ENCODE data around the gene DEF6.
"Not testable (repeated sequence)": the region's sequence is repeated elsewhere in the genome, so short reads cannot be mapped to it uniquely, and the experiment has no call there.

Gene DEF6

GRCh38 chr6:35310265-35310831 lies 12.7 kb downstream of the DEF6 start:
- DNase-seq (ENCODE audit: low spot score), result no peak

- DNase-seq (ENCODE audit: low spot score), result no peak
Measured at GRCh38 chr6:35311390-35312075, 13.9 kb downstream of the DEF6 start.

GRCh38 chr6:35312076-35312800 lies 14.6 kb downstream of the DEF6 start:
- no peak for DNase-seq (ENCODE audit: low spot score)

DNA sequence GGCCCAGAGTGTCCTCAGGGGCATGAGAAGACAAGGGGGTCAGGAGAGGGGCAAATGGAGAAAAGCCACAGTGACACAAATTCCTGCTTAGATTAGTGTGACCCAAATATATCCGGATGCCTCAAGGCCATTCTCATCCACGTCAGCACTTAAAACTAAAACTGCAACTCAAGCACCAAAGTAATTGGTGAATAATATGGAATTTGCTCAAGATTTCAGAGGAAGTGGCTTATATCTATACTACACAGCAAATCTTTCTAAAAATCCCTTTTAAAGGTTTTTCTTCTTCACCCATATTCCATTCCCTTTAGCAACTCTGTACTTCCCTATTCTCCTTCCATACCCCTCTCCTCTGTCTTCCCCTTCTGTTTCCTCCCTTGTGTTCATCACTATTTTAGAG lies 15.2 kb downstream of the DEF6 start:
- DNase-seq (ENCODE audit: low spot score), result no peak

DNA sequence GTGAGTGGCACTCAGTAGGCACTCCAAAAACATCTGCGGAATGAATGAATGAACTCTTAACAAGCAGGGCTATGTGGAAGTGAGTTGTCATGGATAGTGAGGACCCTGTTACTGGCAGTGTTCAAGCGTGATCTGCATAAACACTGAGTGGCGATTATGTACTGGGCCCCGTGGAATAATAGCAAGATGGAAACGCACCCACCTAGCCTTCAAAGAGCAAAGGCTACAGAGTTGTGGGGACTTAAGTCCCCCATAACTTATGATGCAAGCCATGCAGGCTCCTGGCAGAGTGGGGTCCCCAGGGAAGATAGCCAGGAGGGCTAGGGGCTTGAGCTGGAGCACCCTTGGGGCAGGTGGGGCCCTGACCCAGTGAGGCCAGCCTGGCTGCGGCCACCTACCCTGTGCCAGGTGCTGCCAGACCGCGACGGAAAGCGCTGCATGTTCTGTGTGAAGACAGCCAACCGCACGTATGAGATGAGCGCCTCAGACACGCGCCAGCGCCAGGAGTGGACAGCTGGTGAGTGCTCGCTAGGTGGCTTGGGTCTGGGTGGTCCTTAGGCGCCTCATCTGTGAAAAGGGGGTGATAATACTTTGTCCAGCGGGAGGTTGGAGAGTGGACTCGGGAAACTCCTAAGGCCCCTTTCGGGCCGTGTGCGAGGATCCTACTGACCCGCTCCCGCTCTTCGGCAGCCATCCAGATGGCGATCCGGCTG lies 20.0 kb downstream of the DEF6 start:
- peak; percentile 31 for DNase-seq (ENCODE audit: low spot score)

GRCh38 chr6:35318196-35319171 lies 20.9 kb downstream of the DEF6 start:
- DNase-seq (ENCODE audit: low spot score), result peak; percentile 97

- no peak for DNase-seq (ENCODE audit: low spot score)
Measured at GRCh38 chr6:35319346-35320030, 21.9 kb downstream of the DEF6 start.

- DNase-seq (ENCODE audit: low spot score), result no peak
Measured at GRCh38 chr6:35320031-35320410, 22.4 kb downstream of the DEF6 start.

DNA sequence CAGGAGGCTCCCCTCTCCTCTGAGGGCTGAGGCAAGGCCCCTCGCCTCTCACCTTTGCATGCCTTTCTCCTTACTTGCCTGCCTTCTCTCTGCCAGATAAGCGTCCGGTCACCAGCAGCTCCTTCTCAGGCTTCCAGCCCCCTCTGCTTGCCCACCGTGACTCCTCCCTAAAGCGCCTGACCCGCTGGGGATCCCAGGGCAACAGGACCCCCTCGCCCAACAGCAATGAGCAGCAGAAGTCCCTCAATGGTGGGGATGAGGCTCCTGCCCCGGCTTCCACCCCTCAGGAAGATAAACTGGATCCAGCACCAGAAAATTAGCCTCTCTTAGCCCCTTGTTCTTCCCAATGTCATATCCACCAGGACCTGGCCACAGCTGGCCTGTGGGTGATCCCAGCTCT lies 23.5 kb downstream of the DEF6 start:
- DNase-seq (ENCODE audit: low spot score), result no peak

GRCh38 chr6:35327349-35328027 lies 29.9 kb downstream of the DEF6 start:
- DNase-seq (ENCODE audit: low spot score), result peak; percentile 77

DNA sequence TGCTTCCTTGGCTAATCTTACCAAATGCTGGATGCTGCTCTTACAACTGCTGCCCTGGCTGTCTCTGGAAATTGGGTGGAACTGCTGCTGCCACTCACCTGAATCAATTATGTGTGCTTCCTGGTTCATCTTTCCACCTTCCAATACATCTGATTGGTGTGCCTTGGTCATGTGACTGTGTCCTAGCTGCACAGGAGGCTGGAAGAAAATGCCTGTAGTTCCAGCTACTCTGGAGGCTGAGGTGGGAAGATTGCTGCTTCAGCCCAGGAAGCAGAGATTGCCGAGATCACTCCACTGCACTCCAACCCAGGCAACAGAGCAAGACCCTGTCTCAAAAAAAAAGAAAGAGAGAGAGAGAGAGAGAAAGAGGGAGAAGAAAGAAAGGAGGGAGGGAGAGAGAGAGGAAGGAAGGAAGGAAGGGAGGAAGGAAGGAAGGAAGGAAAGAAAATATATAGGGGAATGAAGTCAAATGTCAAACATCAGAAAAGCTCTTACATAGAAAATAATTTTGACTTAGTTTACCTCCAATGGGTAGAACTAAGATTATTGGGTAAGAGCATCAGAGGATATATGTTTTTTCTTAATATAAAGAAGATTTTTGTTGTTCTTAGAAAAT lies 30.6 kb downstream of the DEF6 start:
- DNase-seq (ENCODE audit: low spot score), result no peak

- DNase-seq (ENCODE audit: low spot score), result not testable (repeated sequence)
Measured at GRCh38 chr6:35328965-35329364, 31.3 kb downstream of the DEF6 start.

DNA sequence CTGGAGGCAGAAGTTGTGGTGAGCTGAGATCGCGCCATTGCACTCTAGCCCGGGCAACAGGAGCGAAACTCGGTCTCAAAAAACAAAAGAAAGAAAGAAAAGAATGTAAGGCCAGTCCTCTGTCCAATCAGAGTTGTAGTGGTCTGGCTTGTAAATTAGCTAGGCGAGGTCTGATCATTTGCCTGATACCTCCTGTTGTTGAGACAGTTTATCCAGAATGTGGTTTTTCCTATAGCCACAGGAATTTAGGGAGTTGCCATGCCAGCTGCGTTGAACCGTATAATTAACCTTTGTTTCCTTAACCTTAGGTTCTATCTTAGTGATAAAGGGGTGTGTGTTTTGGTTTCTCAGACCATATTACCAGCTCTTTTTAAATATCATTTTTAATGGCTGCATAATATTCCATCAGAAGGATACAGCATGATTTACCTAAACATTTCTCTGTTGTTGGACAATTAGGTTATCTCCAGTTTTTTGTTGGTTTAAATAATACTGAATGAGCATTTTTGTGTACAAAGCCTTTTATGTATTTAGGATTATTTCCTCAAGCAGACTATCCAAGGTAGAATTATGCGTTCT lies 33.0 kb downstream of the DEF6 start:
- no peak for DNase-seq (ENCODE audit: low spot score)

DNA sequence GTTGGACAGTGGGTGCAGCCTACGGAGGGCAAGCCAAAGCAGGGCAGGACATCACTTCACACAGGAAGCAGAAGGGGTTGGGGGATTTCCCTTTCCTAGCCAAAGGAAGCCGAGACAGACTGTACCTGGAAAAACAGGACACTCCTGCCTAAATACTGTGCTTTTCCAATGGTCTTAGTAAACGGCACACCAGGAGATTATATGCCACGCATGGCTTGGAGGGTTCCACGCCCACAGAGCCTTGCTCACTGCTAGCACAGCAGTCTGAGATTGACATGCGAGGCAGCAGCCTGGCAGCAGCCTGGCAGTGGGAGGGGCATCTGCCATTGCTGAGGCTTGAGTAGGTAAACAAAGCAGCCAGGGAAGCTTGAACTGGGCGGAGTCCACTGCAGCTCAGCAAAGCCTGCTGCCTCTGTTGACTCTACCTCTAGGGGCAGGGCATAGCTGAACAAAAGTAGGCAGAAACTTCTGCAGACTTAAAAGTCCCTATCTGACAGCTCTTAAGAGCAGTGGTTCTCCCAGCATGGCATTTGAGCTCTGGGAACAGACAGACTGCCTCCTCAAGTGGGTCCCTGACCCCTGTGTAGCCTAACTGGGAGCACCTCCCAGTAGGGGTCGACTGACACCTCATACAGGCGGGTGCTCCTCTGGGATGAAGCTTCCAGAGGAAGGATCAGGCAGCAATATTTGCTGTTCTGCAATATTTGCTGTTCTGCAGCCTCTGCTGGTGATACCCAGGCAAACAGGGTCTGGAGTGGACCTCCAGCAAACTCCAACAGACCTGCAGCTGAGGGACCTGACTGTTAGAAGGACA lies 34.7 kb downstream of the DEF6 start:
- not testable (repeated sequence) for DNase-seq (ENCODE audit: low spot score)

DNA sequence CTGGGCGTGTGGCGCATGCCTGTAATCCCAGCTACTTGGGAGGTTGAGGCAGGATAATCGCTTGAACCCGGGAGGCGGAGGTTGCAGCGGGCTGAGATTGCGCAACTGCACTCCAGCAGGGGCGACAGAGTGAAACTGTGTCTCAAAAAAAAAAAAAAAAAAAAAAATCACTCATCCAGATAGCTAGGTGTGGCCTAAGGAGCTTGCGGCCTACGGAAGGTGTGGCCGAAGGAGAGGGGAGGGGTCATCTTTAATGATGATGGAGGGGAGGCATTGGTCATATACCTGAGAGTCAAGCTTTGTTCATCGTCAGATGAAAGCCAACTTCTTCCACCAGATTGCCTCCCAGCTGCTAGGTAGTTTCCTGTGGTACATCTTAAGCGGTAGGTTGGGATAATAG lies 43.9 kb downstream of the DEF6 start:
- DNase-seq (ENCODE audit: low spot score), result no peak

- DNase-seq (ENCODE audit: low spot score), result peak; percentile 100
Measured at GRCh38 chr6:35342258-35343091, 44.9 kb downstream of the DEF6 start, which contains the start of gene PPARD. TSS of gene PPARD (plus strand) at chr6:35342558. CDS start at chr6:35411088, 68,530 bp downstream.

- peak; percentile 42 for DNase-seq (ENCODE audit: low spot score)
Measured at GRCh38 chr6:35343092-35343834, 45.6 kb downstream of the DEF6 start.

Measured in GM03348 (cell line).